ENCODE data around the gene TMEM255B. TPM values are rescaled to one million over a fixed set of nuclear protein-coding genes. Genes with fewer than 3 reads are reported as not detected.

Gene TMEM255B
- total RNA-seq, 2 donors from 2014 or later = 0.96 to 4.6 TPM

GRCh38 chr13:113747291-113747833 lies 11.7 kb upstream of the TMEM255B start:
- no peaks in the 10 kb centered on the region for H3K36me3 ChIP-seq
- H3K27ac ChIP-seq = no peak overlapping the region
- no peaks in the 10 kb centered on the region for H3K9me3 ChIP-seq
- TF ChIP-seq POLR2A (IDR thresholded peaks at IDR 0.05) (no peak), POLR2AphosphoS5 (IDR thresholded peaks at IDR 0.05) (no peak)
- TF ChIP-seq, protein P1, sequence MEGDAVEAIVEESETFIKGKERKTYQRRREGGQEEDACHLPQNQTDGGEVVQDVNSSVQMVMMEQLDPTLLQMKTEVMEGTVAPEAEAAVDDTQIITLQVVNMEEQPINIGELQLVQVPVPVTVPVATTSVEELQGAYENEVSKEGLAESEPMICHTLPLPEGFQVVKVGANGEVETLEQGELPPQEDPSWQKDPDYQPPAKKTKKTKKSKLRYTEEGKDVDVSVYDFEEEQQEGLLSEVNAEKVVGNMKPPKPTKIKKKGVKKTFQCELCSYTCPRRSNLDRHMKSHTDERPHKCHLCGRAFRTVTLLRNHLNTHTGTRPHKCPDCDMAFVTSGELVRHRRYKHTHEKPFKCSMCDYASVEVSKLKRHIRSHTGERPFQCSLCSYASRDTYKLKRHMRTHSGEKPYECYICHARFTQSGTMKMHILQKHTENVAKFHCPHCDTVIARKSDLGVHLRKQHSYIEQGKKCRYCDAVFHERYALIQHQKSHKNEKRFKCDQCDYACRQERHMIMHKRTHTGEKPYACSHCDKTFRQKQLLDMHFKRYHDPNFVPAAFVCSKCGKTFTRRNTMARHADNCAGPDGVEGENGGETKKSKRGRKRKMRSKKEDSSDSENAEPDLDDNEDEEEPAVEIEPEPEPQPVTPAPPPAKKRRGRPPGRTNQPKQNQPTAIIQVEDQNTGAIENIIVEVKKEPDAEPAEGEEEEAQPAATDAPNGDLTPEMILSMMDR (IDR thresholded peaks at IDR 0.05) = no peak
- WGBS = 78% methylated on average over 25 of the region's 25 CpGs
- no peak for DNase-seq (ENCODE audit: low spot score)
- no peak overlapping the region for H3K4me3 ChIP-seq
- H3K27me3 ChIP-seq (replicated peaks; ENCODE audit: insufficient read depth) = no peaks in the 10 kb centered on the region
- no peaks in the 10 kb centered on the region for H3K4me1 ChIP-seq (replicated peaks)
- intact Hi-C loops (cut with DNase I) = no loop called here

DNA sequence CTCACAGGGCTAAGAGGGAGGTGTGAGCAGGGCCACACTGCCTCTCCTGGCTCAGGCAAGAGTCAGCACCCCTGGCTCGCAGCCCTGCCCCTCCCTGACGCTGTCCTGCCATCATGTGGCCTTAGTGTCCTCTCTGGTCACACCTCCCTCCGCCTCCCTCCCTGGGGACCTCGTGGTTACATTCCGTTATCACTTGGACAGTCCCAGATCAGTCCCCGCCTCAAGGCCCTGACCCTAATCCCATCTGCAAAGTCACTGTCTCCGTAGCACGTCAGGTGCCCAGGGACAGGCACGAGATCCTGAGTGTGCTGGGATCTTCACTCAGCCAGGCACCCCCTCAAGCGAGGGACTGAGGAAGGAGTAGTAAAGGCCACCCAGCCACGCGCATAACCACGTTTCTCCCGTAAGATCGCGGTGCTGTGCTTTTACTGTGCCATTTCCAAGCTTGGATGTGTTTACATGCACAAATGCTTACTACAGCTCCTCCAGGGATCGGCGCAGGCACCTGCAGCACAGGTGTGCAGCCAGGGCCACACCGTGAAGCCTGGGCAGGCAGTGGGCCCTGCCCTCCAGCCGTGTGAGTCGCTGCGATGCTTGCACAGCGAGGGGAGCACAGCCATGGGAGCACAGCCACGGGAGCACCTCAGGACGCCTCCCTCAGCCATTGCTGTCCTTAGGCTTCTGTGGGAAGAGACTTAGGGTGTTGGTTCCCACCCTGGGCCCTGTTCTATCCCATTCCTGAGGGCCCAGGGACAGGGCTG lies 10.7 kb upstream of the TMEM255B start:
- H3K9me3 ChIP-seq = no peaks in the 10 kb centered on the region
- H3K4me3 ChIP-seq = no peak overlapping the region
- DNase-seq (ENCODE audit: low spot score) = no peak
- no peaks in the 10 kb centered on the region for H3K27me3 ChIP-seq (replicated peaks; ENCODE audit: insufficient read depth)
- TF ChIP-seq POLR2A (IDR thresholded peaks at IDR 0.05) (no peak), POLR2AphosphoS5 (IDR thresholded peaks at IDR 0.05) (no peak)
- TF ChIP-seq, protein P1 (IDR thresholded peaks at IDR 0.05) = no peak
- no peaks in the 10 kb centered on the region for H3K36me3 ChIP-seq
- no peaks in the 10 kb centered on the region for H3K4me1 ChIP-seq (replicated peaks)
- H3K27ac ChIP-seq = no peak overlapping the region
- WGBS = 87% methylated on average over 25 of the region's 25 CpGs
- intact Hi-C loops (cut with DNase I) = no loop called here

DNA sequence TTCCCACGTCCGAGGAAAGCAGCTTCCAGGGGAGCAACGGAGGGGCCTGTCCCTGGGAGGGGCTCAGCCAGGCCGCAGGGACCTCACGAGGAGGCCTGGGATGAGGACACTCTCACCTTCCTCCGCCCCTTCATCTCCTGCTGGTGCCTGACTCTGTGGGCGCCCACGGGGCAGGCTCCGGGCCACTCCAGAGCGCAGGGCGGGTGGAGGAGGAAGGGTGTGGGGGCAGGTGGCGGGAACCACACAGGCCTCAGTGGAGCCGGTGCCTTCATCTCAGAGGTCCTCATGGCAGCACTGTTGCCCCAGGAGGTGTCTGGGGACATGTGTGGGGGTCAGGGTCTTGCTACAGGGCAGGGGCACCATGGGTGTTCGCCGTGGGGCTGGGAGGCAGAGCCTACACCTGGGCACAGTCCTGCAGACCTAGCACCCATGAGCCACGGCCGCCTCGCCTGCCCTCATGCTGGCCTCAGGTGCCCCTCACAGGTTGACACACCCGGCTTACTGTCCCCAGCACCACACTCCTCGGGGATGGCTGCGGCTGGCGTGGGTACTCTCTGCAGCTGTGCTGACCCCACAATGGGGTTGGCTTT lies 10.1 kb upstream of the TMEM255B start:
- 93% methylated on average over 21 of the region's 22 CpGs for WGBS
- Histone ChIP-seq H3K4me1 (replicated peaks) (no peaks in the 10 kb centered on the region), H3K36me3 (no peaks in the 10 kb centered on the region), H3K27ac (no peak overlapping the region), H3K27me3 (replicated peaks; ENCODE audit: insufficient read depth) (no peaks in the 10 kb centered on the region), H3K4me3 (no peak overlapping the region), H3K9me3 (no peaks in the 10 kb centered on the region)
- intact Hi-C loops (cut with DNase I) = no loop called here
- no peak for DNase-seq (ENCODE audit: low spot score)
- no peak for TF ChIP-seq POLR2AphosphoS5 (IDR thresholded peaks at IDR 0.05)
- no peak for TF ChIP-seq POLR2A (IDR thresholded peaks at IDR 0.05)
- TF ChIP-seq, protein P1 (IDR thresholded peaks at IDR 0.05) = no peak

DNA sequence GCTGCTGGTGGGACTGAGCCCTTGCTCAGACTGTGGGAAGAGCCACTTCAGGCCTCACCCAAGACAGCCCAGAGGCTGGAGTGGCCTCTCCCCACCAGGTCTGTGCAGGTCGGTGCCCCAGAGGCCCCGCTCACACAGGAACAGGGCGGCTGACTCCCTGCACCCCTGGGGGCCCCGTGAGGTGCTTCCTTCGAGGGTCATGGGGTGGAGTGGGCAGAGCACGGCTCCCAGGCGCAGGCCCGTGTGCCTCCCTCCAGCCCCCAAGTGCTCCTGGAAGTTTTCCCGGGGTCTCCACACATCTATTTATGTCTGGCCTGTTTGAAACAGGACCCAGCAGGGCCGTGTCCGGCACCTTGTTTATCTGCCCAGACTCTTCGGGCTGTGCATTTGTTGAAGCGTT lies 9.5 kb upstream of the TMEM255B start:
- Histone ChIP-seq H3K9me3 (no peaks in the 10 kb centered on the region), H3K4me3 (no peak overlapping the region), H3K4me1 (replicated peaks) (no peaks in the 10 kb centered on the region), H3K27me3 (replicated peaks; ENCODE audit: insufficient read depth) (no peaks in the 10 kb centered on the region), H3K36me3 (no peaks in the 10 kb centered on the region), H3K27ac (no peak overlapping the region)
- TF ChIP-seq, protein P1 (IDR thresholded peaks at IDR 0.05) = no peak
- no peak for TF ChIP-seq POLR2A (IDR thresholded peaks at IDR 0.05)
- no peak for TF ChIP-seq POLR2AphosphoS5 (IDR thresholded peaks at IDR 0.05)
- DNase-seq (ENCODE audit: low spot score) = no peak
- 87% methylated on average over 12 of the region's 13 CpGs for WGBS
- intact Hi-C loops (cut with DNase I) = no loop called here

All from prostate gland (tissue), 2 donors.